ENCODE data around the gene PRR14L.
"Not testable (repeated sequence)": the region's sequence is repeated elsewhere in the genome, so short reads cannot be mapped to it uniquely, and the experiment has no call there.

The PRR14L gene

GRCh38 chr22:31740314-31740713, 9.6 kb downstream of the PRR14L start:
- not testable (repeated sequence) for DNase-seq

DNA sequence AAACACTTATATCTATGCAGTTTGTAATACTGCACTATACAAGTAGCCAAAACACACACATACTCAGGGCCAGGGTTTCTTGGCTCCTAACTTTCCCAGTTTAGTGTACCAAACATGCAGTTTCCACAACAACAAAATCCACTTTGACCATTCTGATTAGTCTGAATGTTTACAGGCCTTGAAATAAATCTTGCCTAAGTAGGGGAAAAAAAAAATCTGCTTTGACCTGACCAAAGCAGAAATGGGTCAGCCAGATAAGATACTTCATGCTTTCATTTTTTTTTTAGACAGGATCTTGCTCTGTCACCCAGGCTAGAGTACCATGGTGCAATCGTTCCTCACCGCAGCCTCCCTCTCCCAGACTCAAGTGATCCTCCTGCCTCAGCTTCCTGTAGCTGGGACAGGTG, 10.1 kb downstream of the PRR14L start:
- DNase-seq (no peak), ATAC-seq (no peak)

More at GRCh38 chr22:31740314-31740713, 9.6 kb downstream of the PRR14L start:
- not testable (repeated sequence) for ATAC-seq

GRCh38 chr22:31738566-31738965, 11.4 kb downstream of the PRR14L start:
- DNase-seq (no peak), ATAC-seq (no peak)

- no peak for ATAC-seq
- DNase-seq = no peak
Measured at GRCh38 chr22:31737932-31738331, 12.0 kb downstream of the PRR14L start.

GRCh38 chr22:31736458-31736857, 13.5 kb downstream of the PRR14L start:
- no peak for DNase-seq
- ATAC-seq = no peak

GRCh38 chr22:31734512-31734911, 15.4 kb downstream of the PRR14L start:
- ATAC-seq = no peak
- no peak for DNase-seq

GRCh38 chr22:31733580-31734079, 16.3 kb downstream of the PRR14L start:
- no peak for DNase-seq
- ATAC-seq = no peak

GRCh38 chr22:31732089-31732829, 17.7 kb downstream of the PRR14L start:
- ATAC-seq (no peak), DNase-seq (no peak)

- DNase-seq (no peak), ATAC-seq (no peak)
Measured at GRCh38 chr22:31730344-31730711, 19.6 kb downstream of the PRR14L start.

DNA sequence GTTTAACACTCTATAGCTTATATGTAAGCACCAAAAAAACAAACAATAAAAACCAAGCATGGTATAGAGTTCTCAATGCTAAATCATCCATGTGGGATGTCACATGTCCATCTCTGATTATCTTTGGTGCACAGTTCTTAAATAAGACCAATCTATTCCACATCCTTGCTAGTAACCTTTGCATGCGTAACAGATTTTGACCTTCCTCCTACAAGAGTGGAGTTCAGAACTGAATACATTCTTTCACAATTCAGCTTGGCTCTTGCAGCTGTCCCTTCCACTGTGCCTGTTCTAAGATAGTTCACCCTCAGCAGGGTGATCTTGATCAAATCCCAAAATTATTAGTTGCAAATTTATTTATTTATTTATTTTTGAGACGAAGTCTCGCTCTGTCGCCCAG, 21.1 kb downstream of the PRR14L start:
- no peak for DNase-seq
- no peak for ATAC-seq

DNA sequence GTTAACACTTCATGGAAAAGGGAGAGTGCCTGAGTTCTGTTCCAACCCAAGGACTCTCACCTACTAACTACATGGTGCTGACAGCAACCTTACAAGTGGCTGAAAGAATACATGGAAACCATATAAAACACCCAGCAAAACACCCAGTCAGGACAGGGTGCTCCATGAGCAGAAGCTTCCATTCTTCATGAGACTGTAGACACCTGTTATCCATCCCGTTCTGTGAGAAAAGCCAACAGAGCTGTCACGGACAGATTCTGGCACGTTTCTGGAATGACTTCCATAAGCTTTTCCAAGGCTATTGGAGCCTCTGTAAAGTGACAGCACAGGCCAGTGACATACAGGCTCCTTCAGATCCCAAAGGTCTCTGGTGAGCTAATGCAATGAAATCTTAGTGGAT, 23.2 kb downstream of the PRR14L start:
- ATAC-seq (no peak), DNase-seq (no peak)

GRCh38 chr22:31723723-31724122, 26.2 kb downstream of the PRR14L start:
- ATAC-seq = no peak
- no peak for DNase-seq

- ATAC-seq (no peak), DNase-seq (no peak)
Measured at GRCh38 chr22:31719850-31720471, 30.0 kb downstream of the PRR14L start.

- DNase-seq = no peak
- ATAC-seq = no peak
Measured at GRCh38 chr22:31715147-31715778, 34.7 kb downstream of the PRR14L start.

DNA sequence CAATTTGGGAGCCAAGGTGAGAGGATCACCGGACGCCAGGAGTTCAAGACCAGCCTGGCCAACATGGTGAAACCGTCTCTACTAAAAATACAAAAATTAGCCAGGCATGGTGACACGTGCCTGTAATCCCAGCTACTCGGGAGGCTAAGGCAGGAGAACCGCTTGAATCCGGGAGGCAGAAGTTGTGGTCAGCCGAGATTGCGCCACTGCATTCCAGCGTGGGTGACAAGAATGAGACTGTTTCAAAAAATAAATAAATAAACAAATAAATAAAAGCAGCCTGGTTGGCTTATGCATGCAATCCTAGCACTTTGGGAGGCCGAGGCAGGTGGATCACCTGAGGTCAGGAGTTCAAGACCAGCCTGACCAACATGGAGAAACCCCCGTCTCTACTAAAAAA, 38.7 kb downstream of the PRR14L start:
- not testable (repeated sequence) for DNase-seq

DNA sequence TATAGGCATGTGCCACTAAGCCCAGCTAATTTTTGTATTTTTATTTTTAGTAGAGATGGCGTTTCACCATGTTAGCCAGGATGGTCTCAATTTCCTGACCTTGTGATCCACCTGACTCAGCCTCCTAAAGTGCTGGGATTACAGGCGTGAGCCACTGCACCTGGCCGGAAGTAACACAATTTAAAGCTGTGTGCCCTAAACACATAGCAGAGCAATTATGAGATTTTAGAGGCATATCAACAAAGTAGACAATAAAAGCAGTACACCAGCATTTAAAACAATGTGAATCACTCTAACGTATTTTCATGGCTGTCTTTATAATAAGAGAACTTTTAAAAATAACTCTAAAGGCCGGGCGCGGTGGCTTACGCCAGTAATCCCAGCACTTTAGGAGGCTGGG, 42.4 kb downstream of the PRR14L start:
- DNase-seq = no peak
- ATAC-seq = no peak

More for the DNA sequence above, 38.7 kb downstream of the PRR14L start:
- ATAC-seq = not testable (repeated sequence)

- DNase-seq (no peak), ATAC-seq (no peak)
Measured at GRCh38 chr22:31695423-31695822, 54.5 kb downstream of the PRR14L start.

GRCh38 chr22:31694046-31694445, 55.9 kb downstream of the PRR14L start:
- not testable (repeated sequence) for ATAC-seq, DNase-seq

- DNase-seq (no peak), ATAC-seq (peak; percentile 72)
Measured at GRCh38 chr22:31692186-31692886, 57.6 kb downstream of the PRR14L start.

GRCh38 chr22:31691408-31691807, 58.5 kb downstream of the PRR14L start:
- DNase-seq (no peak), ATAC-seq (no peak)

- DNase-seq (no peak), ATAC-seq (no peak)
Measured at GRCh38 chr22:31683181-31684105, 66.5 kb downstream of the PRR14L start.

Data from stimulated activated naive CD8-positive, alpha-beta T cell treated with anti-CD3 and anti-CD28 coated beads, Interleukin-15, Interleukin-2, amounts not matched to agents 100 U/mL and 50 U/mL, for 24 hours (primary cell).